GM18517 (cell line): ENCODE measurements around the gene APPBP2.
A peak's percentile ranks its signal among the peaks of the same experiment; 100 is the strongest.
"Not testable (repeated sequence)": the region's sequence is repeated elsewhere in the genome, so short reads cannot be mapped to it uniquely, and the experiment has no call there.

Source experiments
- ATAC-seq: cut with Tn5 transposase; IDR thresholded peaks from one replicate; pipeline ENCODE4 v1.9.1; 2021; ENCODE audit warnings: mild to moderate bottlenecking, moderate library complexity; ENCODE audit not compliant: unreplicated experiment

APPBP2 gene, protein sequence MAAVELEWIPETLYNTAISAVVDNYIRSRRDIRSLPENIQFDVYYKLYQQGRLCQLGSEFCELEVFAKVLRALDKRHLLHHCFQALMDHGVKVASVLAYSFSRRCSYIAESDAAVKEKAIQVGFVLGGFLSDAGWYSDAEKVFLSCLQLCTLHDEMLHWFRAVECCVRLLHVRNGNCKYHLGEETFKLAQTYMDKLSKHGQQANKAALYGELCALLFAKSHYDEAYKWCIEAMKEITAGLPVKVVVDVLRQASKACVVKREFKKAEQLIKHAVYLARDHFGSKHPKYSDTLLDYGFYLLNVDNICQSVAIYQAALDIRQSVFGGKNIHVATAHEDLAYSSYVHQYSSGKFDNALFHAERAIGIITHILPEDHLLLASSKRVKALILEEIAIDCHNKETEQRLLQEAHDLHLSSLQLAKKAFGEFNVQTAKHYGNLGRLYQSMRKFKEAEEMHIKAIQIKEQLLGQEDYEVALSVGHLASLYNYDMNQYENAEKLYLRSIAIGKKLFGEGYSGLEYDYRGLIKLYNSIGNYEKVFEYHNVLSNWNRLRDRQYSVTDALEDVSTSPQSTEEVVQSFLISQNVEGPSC

DNA sequence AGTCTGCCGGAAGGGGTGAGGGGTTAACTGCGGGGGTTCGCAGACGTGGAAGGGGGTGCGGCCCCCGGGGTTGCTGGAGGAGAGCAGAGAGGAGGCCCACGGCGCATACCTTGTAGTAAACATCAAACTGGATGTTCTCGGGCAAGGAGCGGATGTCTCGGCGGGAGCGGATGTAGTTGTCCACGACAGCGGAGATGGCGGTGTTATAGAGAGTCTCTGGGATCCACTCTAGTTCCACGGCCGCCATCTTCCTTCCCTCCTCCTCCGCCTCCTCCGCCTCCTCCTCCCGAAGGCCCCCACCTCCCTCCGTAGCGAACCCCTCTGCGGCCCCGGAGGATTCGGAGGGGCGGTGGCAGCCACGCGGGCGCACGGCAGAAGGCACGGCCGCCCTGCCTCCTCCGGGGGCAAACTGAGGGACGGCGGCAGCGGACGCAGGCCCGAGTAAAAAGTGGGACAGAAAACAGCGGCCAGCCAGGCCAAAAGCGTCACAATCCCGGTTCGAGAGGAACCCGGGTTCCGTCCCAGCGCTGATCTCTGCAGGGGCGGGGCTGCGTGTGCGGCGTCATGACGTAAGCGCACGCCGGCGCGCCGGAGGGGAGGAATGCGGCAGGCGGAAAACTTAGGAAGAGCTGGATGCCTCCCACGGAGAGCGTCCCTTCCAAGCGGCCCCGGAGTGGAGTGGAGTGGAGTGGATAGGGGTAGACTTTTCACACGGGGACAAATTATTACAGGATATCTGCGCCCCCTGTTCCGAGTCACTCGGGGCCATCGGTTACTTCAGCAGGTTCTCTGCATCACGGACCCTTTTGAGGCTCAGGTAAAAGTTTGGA is at the start of gene APPBP2:
Gene APPBP2, minus strand, starts transcription at position 558 of the 830 bp plus-strand sequence. Its CDS starts 311 bp downstream, at position 247.
- ATAC-seq, result peak; percentile 88

DNA sequence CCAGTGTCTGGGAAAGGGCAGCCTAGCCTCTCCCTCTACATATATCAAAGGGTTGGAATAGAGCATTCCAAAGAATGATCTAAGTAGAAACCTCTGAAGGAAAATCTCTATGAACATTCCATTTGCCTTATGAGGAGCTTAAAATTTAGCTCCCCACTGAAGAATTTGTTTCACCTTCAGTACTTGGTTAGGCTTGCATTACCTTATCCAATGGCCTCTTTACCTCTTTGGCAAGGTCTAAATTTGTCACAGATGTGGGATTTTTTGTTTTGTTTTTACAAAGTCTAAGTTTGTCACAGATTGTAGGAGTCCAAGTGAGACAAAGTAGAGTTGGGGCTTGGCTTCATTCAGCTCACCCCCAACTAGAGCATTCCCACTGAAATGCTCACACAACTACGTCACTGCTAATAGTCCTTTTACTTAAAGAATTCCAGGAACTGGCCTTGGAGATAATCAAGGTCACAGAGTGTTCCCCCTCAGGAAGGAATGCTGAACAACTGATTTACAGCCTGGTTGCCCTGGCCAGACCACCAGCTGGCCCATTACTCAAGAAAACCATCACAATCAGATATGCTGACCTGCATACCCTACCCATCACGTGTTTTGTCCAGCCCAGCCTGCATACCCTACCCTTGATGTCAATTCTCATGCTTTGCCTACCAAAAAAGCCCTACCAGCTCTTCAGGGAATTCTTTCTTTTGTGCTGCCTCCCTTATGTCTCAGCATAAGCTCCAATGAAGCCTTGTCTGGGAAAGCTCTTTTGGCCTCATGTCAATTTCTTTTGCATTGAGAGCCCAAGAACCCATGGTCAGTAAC is 47.4 kb upstream of the APPBP2 start:
- ATAC-seq, result no peak

DNA sequence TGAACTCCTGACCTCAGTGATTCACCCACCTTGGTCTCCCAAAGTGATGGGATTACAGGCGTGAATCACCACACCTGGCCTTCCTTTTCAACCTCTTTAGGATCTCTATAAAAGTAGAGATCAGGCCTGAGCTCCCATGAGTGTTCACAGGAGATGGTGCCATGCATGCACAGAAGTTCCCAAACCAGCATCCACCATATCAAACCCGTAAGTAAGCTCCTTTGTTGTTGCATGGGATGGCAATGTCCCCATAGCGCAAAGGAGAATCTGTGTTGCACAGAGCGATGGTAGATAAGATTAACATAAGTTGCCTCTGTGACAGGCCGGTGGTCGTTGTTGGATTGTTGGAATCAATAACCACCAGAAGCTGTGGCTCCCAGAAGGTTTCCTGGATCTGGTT is 39.2 kb upstream of the APPBP2 start:
- ATAC-seq, result no peak

DNA sequence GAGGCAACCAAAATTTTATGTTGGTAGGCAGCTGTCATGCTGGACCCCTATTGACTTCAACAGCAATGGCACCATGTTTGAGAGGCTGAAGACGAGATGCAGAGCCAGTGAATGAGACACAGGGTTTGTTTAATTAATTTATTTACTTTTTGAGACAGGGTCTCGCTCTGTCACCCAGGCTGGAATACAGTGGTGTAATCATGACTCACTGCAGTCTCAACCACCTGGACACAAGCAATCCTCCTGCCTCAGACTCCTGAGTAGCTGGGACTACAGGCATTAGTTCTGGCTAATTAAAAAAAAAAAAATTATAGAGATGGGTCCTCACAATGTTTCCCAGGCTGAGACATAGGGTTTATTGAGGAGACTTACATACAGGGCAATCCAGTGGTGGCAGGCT is 37.7 kb upstream of the APPBP2 start:
- no peak for ATAC-seq

DNA sequence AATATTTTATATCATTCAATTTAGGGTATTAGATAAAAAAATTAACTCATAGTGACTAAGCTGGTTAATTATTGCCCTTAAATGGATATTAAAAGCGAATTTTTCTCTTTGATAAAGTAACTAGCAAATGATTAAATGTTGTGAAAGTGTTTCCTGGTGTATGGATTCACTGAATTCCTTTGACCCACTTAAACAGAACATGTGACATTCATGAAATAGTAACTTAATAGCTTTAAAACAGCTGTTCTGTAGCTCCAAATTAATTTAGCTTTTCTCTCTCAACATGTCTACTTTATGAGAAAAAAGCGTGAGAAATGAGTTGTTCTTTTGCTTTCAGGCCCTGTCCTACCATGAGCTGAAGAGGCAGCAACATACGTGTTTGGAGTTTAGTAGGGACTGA is 36.4 kb upstream of the APPBP2 start:
- no peak for ATAC-seq

DNA sequence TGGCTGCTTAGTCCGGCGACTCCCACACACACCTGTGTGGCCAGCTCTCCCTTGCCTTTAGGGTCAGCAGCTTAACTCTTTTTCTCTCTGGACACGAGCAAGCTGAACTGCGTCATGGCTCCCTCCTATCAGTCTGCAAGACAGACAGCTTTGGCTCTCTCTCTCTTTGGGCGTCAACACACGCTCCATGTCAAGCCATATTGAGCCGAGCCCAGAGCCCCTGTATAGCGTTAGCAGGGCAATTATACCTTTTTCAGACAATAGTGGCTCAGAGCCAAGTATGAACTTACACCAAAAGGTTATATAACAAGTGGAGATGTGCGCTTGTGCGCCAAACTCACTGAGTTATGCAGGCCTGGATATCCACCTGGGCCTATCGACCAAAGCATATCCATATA is 34.8 kb upstream of the APPBP2 start:
- ATAC-seq, result no peak

DNA sequence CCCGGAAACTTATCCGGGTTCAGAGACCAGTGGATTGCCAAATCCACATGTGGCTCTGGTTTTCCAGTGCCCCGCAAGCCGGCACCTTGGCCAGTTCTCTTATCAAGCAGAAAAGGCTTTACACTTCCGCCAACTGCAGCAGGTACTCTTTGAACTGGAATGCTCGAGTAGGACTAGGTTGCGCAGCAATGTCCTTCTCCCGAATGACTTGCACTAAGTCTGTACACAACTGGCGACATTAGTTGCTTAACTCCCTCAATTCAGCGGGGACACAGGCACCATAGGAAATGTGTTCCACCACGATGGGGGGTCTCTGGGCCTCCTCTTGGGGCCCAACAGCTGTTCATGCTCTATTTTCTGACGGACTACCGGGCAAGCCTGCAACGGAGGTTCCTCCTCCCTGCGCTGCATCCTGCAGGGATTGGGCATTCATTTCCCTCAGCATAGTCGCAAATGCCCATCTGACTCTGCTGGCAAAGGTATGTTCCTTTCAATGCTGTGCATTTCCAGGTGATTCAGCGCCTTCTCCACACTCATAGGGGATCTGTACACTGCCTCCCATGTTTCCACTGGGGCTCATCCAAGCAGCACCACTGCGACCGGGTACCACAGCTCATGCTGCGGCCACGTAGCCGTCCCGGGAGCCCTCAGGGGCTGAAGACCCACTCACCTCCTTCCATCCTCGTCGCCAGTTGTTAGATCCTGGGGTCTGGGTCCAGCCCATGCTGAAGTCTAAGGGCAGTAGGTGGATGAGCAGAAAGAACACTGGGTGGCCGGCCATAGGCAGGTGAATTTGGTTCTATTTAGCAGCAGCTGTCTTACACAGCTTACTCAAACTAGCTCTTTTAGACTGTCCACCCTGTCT is 34.2 kb upstream of the APPBP2 start:
- ATAC-seq, result no peak

DNA sequence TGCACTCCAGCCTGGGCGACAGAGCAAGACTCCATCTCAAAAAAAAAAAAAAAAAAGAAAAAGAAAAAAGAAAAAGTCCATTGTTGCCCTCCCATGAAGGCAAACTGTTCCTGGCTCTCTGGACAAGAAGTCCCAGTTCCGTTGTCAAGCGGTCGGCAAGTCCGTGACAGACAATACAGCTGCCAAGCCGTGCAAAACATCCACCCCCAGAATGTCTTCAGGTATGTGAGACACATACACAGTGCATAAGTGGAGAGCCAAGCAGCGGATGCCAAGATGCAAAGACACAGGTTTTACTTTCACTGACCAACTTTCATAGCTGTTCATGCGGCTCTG is 33.6 kb upstream of the APPBP2 start:
- no peak for ATAC-seq

DNA sequence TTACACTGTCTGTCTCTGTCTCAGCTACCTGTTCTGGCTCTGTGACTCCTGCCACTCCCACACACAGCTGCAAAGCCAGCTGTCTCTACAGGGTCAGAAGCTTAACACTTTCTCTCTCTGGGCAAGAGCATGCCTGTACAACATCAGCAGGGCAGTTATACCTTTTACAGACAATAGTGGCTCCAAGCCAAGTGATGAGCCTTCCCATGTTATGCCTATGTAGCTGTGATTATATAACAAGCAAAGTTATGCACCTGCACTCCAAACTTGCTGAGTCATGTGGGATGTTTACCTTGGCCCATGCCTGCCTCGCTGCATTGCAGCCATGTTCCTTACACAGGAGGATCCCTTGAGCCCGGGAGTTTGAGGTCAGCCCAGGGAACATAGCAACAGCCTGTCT is 31.8 kb upstream of the APPBP2 start:
- no peak for ATAC-seq

DNA sequence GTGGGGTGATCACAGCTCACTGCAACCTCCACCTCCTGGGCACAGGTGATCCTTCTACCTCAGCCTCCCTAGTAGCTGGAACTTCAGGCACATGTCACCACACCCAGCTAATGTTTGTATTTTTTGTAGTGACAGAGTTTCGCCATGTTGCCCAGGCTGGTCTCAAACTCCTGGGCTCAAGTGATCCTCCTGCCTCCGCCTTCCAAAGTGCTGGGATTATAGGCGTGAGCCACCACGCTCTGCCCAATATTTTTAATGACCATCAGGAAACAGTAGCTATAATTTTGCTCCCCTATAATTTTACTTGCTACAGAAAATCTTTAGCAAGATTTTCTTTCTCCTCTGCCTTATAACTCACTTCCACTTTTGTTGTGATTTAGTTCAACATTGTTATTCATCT is 29.7 kb upstream of the APPBP2 start:
- ATAC-seq, result no peak

DNA sequence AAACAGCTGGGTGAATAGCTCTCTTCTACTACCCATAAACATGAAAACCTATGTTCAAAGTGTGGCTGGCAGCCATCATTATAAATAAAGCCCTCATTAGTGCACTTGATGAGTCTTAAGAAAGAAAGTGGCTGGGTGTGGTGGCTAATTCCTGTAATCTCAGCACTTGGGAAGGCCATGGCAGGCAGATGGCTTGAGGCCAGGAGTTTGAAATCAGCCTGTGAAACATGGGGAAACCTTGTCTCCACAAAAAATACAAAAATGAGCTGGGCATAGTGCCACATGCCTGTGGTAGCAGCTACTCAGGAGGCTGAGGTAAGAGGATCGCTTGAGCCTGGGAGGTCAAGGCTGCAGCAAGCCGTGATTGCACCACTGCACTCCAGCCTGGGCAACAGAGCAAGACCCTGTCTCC is 28.3 kb upstream of the APPBP2 start:
- no peak for ATAC-seq

DNA sequence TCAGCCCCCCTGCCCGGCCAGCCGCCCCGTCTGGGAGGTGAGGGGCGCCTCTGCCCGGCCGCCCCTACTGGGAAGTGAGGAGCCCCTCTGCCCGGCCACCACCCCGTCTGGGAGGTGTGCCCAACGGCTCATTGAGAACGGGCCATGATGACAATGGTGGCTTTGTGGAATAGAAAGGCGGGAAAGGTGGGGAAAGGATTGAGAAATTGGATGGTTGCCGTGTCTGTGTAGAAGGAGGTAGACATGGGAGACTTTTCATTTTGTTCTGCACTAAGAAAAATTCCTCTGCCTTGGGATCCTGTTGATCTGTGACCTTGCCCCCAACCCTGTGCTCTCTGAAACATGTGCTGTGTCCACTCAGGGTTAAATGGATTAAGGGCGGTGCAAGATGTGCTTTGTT is 26.2 kb upstream of the APPBP2 start:
- not testable (repeated sequence) for ATAC-seq

DNA sequence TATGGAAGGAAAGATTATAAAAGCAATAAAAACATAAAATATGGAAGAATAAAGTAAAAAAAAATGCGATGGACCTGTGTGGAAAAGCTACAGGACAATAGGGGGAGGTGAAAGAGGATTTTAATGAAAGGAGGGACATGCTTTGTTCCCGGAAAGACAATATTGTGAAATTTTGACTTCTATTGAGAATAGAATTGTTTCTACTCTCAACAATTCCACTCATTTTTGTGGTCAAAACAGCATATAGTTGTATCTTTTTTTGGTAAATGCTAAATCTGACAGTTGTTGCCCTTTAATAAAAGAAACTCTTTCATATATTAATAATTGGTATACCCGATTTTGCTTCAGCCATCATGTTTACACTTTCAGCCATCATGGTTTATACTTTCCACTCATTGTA is 22.9 kb upstream of the APPBP2 start:
- ATAC-seq, result no peak

DNA sequence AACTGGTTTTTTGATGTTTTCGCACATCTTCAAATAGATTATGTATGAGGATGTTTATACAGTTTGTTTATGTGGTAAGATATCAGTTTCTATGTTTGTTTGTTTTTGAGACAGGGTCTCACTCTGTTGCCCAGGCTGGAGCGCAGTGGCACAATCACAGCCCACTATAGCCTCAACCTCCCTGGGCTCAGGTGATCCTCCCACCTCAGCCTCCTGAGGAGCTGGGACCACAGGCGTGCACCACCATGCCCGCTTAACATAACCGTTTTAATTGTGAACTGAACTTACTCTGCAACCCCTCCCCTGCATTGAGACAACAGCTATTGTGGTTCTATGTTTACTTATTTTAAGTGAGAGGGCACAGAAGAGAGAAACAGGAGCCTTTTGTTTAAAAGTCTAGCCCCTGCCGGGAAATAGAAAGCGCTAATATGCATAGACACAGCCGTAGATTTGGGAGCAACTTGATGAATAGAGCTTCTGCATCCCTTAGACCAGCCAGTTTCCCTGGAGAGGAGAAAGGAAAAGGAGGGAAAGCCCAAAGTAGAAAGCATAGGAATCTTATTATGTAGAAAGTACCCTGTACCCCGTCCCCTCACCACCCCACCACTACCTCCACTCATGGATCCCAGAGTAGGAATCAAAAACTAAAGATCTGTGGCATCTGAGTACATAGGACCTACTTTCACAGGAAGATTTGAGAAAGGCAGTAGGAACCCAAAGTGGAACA is 19.6 kb upstream of the APPBP2 start:
- no peak for ATAC-seq

DNA sequence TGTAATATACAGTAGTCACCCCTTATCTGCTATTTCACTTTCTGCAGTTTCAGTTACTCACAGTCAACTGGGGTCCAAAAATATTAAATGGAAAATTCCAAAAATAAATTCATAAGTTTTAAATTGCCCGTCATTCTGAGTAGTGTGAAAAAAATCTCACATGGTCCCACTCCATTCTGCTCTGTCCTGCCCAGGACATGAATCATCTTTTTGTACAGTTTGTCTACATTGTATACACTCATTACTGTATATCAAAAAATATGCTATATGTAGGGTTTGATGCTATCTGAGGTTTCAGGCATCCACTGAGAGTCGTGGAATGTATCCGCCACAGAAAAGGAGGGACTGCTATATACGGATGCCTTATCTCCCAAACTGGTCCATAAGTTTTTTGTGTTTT is 16.0 kb upstream of the APPBP2 start:
- ATAC-seq, result no peak

DNA sequence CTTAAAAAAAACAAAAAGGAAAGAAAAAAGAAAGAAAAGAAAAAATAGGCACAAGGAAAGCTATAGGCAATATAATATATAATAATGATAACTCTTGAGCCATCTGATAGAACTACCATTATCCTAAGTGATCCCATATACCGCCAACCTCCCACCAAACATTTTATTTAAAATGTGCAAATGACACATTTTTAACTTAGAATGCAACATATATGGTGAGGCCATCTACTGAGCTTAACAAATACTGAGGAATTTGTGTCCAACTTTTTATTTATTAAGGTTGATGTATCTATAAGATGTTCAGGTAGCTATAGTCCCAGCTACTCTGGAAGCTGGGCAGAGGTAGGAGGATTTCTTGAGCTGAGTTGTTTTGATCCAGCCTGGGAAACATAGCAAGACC is 14.4 kb upstream of the APPBP2 start:
- no peak for ATAC-seq

DNA sequence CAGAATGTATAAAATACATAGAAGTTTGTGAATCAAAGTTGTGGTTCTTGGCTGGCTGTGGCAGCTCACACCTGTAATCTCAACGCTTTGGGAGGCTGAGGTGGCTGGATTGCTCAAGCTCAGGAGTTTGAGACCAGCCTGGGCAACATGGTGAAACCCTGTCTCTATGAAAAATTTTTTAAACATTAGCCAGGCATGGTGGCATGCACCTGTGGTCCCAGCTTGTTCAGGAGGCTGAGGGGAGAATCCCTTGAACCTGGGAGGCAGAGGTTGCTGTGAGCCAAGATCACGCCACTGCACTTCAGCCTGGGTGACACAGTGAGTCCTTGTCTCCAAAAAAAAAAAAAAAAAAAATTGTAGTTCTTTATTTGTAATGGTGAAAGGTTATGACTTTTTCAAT is 13.8 kb upstream of the APPBP2 start:
- ATAC-seq, result no peak

DNA sequence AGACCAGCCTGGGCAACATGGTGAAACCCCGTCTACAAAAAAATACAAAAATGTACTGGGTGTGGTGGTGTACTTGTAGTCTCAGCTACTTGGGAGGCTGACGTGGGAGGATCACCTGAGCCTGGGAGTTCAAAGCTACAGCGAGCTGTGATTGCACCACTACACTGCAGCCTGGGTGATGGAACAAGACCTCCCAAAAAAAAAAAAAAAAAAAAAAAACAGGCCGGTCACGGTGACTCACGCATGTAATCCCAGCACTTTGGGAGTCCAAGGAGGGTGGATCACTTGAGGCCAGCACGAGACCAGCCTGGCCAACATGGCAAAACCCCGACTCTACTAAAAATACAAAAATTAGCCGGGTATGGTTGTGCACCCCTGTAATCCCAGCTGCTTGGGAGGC is 12.7 kb upstream of the APPBP2 start:
- no peak for ATAC-seq
